CD14-positive monocyte (primary cell): ENCODE data around the gene RREB1. TPM values are rescaled to one million over a fixed set of nuclear protein-coding genes. Genes with fewer than 3 reads are reported as not detected.

Source experiments
- DNase-seq, 3 donors: peaks; one replicate each; pipeline ENCODE4 v3.0.0-alpha.2; 2011 to 2022
- H2AFZ ChIP-seq: 2 replicates; pipeline ENCODE4 v1.6.0; 2012; ENCODE audit warnings: mild to moderate bottlenecking, low read depth, low read length, inconsistent platforms; ENCODE audit not compliant: insufficient read depth, poor library complexity, severe bottlenecking
- H3K27ac ChIP-seq, 2 donors: 1 replicate in 1 of 2; 2 replicates in 1 of 2; pipeline ENCODE4 v1.5.1; 2012 to 2013; ENCODE audit warnings: low read length in 2 of 2, control low read depth in 1 of 2, inconsistent platforms in 1 of 2, low read depth in 1 of 2, mild to moderate bottlenecking in 1 of 2
- H3K27me3 ChIP-seq, 2 donors: one replicate each; pipeline versions ENCODE4 v1.6.0 to v1.6.1; 2011 to 2013; ENCODE audit warnings: low read length in 2 of 2; ENCODE audit not compliant: control insufficient read depth in 2 of 2, insufficient read depth in 2 of 2
- H3K36me3 ChIP-seq, 2 donors: replicated peaks in 1 of 2; 1 replicate in 1 of 2; 2 replicates in 1 of 2; pipeline versions ENCODE4 v1.5.1 to v1.6.1; 2012 to 2013; ENCODE audit warnings: low read length in 2 of 2, control low read depth in 1 of 2, inconsistent platforms in 1 of 2, mild to moderate bottlenecking in 1 of 2; ENCODE audit not compliant: insufficient read depth in 2 of 2, control insufficient read depth in 1 of 2
- H3K4me1 ChIP-seq, 2 donors: 1 replicate in 1 of 2; 2 replicates in 1 of 2; pipeline versions ENCODE4 v1.5.1 to v1.6.1; 2012 to 2013; ENCODE audit warnings: low read length in 2 of 2, control low read depth in 1 of 2, inconsistent platforms in 1 of 2, mild to moderate bottlenecking in 1 of 2, moderate library complexity in 1 of 2; ENCODE audit not compliant: insufficient read depth in 2 of 2, control insufficient read depth in 1 of 2
- H3K4me2 ChIP-seq: replicated peaks from 2 replicates; pipeline ENCODE3; 2012; ENCODE audit warnings: low read length, moderate library complexity, mild to moderate bottlenecking; ENCODE audit not compliant: poor library complexity, severe bottlenecking; ENCODE audit errors: extremely low read depth
- H3K4me3 ChIP-seq, 3 experiments: fragments of 200-600 bp in 1 of 3; sonication (generic) in 1 of 3; replicated peaks in 1 of 3; 1 replicate in 2 of 3; 2 replicates in 1 of 3; pipeline ENCODE4 v1.5.1; 2011 to 2013; ENCODE audit warnings: low read length in 3 of 3, mild to moderate bottlenecking in 3 of 3, control low read depth in 2 of 3, low read depth in 2 of 3, inconsistent platforms in 1 of 3, moderate library complexity in 1 of 3
- H3K79me2 ChIP-seq: 2 replicates; pipeline ENCODE4 v1.6.0; 2012; ENCODE audit warnings: mild to moderate bottlenecking, control low read depth, inconsistent platforms, low read length, moderate library complexity; ENCODE audit not compliant: insufficient read depth
- H3K9ac ChIP-seq: 2 replicates; pipeline ENCODE4 v1.6.0; 2017; ENCODE audit warnings: low read length, mild to moderate bottlenecking; ENCODE audit not compliant: insufficient read depth, poor library complexity, severe bottlenecking
- H3K9me3 ChIP-seq, 2 donors: replicated peaks in 1 of 2; 1 replicate in 1 of 2; 2 replicates in 1 of 2; pipeline versions ENCODE4 v1.5.1 to v1.6.1; 2012 to 2013; ENCODE audit warnings: low read length in 2 of 2, control low read depth in 1 of 2; ENCODE audit not compliant: control insufficient read depth in 1 of 2, insufficient read depth in 1 of 2
- H4K20me1 ChIP-seq: 2 replicates; pipeline ENCODE4 v1.6.0; 2012; ENCODE audit warnings: mild to moderate bottlenecking, low read length, control low read depth, moderate library complexity; ENCODE audit not compliant: insufficient read depth
- H3K27ac Mint-ChIP-seq, 7 donors: one replicate each; pipeline ENCODE4 v1.8.0; 2020; ENCODE audit warnings: mild to moderate bottlenecking in 7 of 7, mixed read lengths in 7 of 7, moderate library complexity in 6 of 7, inconsistent platforms in 2 of 7
- H3K27me3 Mint-ChIP-seq, 3 donors: one replicate each; pipeline ENCODE4 v1.8.0; 2021 to 2022; ENCODE audit warnings: low read depth in 3 of 3, mild to moderate bottlenecking in 3 of 3, mixed read lengths in 3 of 3, moderate library complexity in 3 of 3, inconsistent platforms in 1 of 3
- H3K36me3 Mint-ChIP-seq, 2 donors: one replicate each; pipeline ENCODE4 v1.8.0; 2020; ENCODE audit warnings: mixed read lengths in 2 of 2, inconsistent platforms in 1 of 2, mild to moderate bottlenecking in 1 of 2
- H3K4me1 Mint-ChIP-seq: one replicate; pipeline ENCODE4 v1.8.0; 2020; ENCODE audit warnings: mild to moderate bottlenecking, mixed read lengths
- H3K4me3 Mint-ChIP-seq, 2 donors: one replicate each; pipeline ENCODE4 v1.8.0; 2020; ENCODE audit warnings: mild to moderate bottlenecking in 2 of 2, mixed read lengths in 2 of 2, moderate library complexity in 1 of 2
- H3K9me3 Mint-ChIP-seq, 7 donors: one replicate each; pipeline ENCODE4 v1.8.0; 2020 to 2022; ENCODE audit warnings: mixed read lengths in 7 of 7, mild to moderate bottlenecking in 6 of 7, moderate library complexity in 6 of 7, inconsistent platforms in 2 of 7
- WGBS: methylation state at CpG from one replicate; pipeline ENCODE4 v1.1.5; 2013; ENCODE audit warnings: missing lambda C conversion rate; ENCODE audit not compliant: insufficient coverage; 5-methylcytosine and 5-hydroxymethylcytosine counted together
- intact Hi-C, 2 donors: fragments of 100-400 bp; cut with micrococcal nuclease; formaldehyde crosslinking; loops; one replicate each; pipeline versions ENCODE4 v1.15.0 to v1.15.1; 2023
- polyA plus RNA-seq, 3 donors: library from polyadenylated mRNA; depleted of rRNA in 1 of 3; unstranded in 2 of 3; stranded (reverse) in 1 of 3; fragments of 300-500 nt in 2 of 3; fragments of >200 nt in 1 of 3; fragmentation: Illumina TruSeq in 2 of 3; gene quantifications; 1 replicate in 2 of 3; 2 replicates in 1 of 3; pipeline ENCODE4 v1.2.3, GENCODE V29; 2012 to 2021
- TF ChIP-seq, protein P1 (sequence below): fragments of 200-600 bp; IDR thresholded peaks from one replicate; pipeline ENCODE4 v1.8.0; 2022; ENCODE audit warnings: antibody characterized with exemption, mild to moderate bottlenecking

The RREB1 gene
- polyA plus RNA-seq, 3 donors, result 2.1 to 15.3 (median 5.6) TPM

DNA sequence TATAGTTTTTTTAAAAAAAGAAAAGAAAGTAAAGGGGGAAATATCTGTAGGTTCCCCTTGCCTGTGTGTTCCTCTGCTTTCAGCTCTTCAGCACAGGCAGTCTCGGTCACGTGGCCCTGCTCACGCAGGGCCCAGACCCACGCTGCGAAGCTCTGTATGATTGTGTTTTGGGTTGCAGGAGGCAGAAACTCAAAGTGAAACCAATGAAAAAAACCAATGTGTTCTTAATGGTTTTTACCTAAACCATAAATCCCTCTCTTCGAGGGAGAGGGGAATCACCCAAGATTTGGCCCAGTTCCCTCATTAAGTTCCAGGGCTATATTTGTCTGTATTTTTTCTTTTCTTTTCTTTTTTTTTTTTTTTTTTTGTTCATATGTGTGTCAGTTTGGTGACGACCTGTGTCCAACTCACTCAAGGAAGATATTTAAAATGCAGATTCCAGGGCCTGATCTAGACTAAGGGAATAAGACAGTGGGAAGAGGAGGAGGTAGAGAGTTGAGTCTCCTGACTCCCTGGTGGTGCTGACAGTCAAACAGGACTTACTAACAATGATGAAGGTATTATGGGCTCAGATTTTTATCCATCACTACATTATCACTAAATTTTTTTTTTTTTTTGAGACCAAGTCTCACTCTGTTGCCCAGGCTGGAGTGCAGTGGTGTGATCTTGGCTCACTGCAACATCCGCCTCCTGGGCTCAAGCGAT, 33.8 kb upstream of the RREB1 start:
- peak overlapping the region; percentile 5 for H3K9ac ChIP-seq
- no peaks in the 10 kb centered on the region for H4K20me1 ChIP-seq
- Mint-ChIP-seq H3K27ac (peak overlapping the region; percentile 45 to 88 (median 78)), H3K9me3 (peaks cover 0 to 4% (median 0%) of the 10 kb centered on the region in 7 donors), H3K4me3 (peak overlapping the region; percentile 53 to 69), H3K27me3 (no peaks in the 10 kb centered on the region), H3K4me1 (peaks cover 14% of the 10 kb centered on the region), H3K36me3 (no peaks in the 10 kb centered on the region)
- peak overlapping the region; percentile 29 to 74 for H3K27ac ChIP-seq
- H3K9me3 ChIP-seq, result no peaks in the 10 kb centered on the region
- 90% methylated on average over 2 of the region's 9 CpGs for WGBS
- H3K4me3 ChIP-seq, result peak overlapping the region; percentile 24 to 65 (median 36)
- TF ChIP-seq, protein P1, sequence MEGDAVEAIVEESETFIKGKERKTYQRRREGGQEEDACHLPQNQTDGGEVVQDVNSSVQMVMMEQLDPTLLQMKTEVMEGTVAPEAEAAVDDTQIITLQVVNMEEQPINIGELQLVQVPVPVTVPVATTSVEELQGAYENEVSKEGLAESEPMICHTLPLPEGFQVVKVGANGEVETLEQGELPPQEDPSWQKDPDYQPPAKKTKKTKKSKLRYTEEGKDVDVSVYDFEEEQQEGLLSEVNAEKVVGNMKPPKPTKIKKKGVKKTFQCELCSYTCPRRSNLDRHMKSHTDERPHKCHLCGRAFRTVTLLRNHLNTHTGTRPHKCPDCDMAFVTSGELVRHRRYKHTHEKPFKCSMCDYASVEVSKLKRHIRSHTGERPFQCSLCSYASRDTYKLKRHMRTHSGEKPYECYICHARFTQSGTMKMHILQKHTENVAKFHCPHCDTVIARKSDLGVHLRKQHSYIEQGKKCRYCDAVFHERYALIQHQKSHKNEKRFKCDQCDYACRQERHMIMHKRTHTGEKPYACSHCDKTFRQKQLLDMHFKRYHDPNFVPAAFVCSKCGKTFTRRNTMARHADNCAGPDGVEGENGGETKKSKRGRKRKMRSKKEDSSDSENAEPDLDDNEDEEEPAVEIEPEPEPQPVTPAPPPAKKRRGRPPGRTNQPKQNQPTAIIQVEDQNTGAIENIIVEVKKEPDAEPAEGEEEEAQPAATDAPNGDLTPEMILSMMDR, result no peak
- DNase-seq, result peak; percentile 68 to 86 (median 72)
- no peaks in the 10 kb centered on the region for H3K36me3 ChIP-seq
- H3K79me2 ChIP-seq, result no peaks in the 10 kb centered on the region
- H3K27me3 ChIP-seq, result no peaks in the 10 kb centered on the region
- H3K4me1 ChIP-seq, result peaks cover 9 to 14% of the 10 kb centered on the region in 2 donors
- peak overlapping the region; percentile 46 for H2AFZ ChIP-seq
- H3K4me2 ChIP-seq, result peak overlapping the region; percentile 67
- intact Hi-C loops, result no loop called here

DNA sequence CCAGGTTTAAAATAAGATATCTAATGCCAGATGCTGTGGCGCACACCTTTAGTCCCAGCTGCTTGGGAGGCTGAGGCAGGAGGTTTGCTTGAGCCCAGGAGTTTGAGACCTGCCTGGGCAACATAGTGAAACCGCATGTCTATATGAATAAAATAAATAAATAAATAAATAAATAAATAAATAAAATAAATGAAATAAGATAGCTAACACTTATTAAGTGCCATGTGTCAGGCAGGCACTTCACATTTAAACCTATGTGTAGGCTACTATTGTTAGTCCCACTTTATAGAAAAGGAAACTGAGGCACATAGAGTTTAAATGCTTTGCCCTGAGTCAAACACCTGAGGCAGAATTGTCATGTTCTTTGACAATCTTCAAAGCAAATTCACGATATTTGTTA, 32.9 kb upstream of the RREB1 start:
- Histone ChIP-seq H4K20me1 (no peaks in the 10 kb centered on the region), H3K9ac (no peak overlapping the region), H3K36me3 (no peaks in the 10 kb centered on the region), H3K4me3 (no peak overlapping the region), H3K4me1 (peaks cover 9 to 14% of the 10 kb centered on the region in 2 donors), H2AFZ (no peak overlapping the region), H3K9me3 (no peaks in the 10 kb centered on the region), H3K4me2 (no peak overlapping the region), H3K27me3 (no peaks in the 10 kb centered on the region), H3K79me2 (no peaks in the 10 kb centered on the region), H3K27ac (no peak overlapping the region)
- peaks cover 0 to 4% (median 0%) of the 10 kb centered on the region in 7 donors for H3K9me3 Mint-ChIP-seq
- intact Hi-C loops, result no loop called here
- no peak for DNase-seq
- H3K27ac Mint-ChIP-seq, result no peak overlapping the region
- H3K4me3 Mint-ChIP-seq, result no peak overlapping the region
- H3K4me1 Mint-ChIP-seq, result peaks cover 14% of the 10 kb centered on the region
- WGBS, result 100% methylated on average over 1 of the region's 3 CpGs
- no peaks in the 10 kb centered on the region for H3K27me3 Mint-ChIP-seq
- TF ChIP-seq, protein P1, result no peak
- H3K36me3 Mint-ChIP-seq, result no peaks in the 10 kb centered on the region
